CD4-positive, alpha-beta T cell treated with Interleukin-6 for 4 hours (primary cell): ENCODE data around the gene SMIM32.

Experiments
- DNase-seq: peaks from one replicate; pipeline ENCODE4 v3.0.0-alpha.2; 2020; ENCODE audit warnings: mixed read lengths

SMIM32 gene

DNA sequence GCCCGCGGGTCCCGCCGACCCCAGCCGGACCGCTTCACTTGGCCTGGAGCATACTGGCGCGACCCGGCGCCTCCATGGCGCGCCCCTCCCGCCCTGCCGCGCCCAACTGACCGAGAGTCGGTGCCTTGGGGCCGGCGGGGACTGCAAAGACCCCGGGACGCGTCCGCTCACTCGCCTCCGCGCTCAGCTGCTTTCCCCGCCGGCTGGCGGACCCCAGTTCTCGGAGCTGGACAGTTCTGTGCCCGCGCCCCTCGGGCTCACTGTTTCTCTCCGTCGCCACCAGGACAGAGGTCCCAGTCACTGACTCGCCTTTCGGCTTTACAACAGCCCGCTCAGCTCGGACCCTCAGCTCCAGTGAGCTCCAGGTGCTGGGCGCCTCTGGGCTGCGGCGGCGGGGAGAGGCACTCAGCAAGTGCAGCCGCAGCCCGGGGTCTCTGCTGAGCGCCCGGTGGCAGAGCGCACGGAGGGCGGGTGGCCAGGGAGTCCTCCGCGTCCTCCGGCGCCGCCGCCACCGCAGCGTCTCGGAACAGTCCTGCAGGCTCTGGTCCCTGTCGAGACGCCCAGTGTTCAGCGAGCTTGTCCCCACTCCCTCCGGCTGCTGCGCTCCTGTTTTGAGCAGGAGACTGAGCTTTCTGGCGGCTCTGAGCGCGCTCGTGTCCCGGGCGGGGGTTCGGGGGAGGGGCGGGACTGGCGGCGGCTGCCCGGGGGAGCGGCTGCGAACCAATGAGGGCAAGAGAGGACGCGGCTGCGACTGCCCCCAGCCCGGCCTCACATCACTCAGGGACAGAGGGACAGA, at the start of gene SMIM32:
Gene SMIM32 (minus strand): TSS at position 637 of the 796 bp plus-strand sequence. CDS start 638 bp downstream, outside the sequence.
- no peak for DNase-seq

DNA sequence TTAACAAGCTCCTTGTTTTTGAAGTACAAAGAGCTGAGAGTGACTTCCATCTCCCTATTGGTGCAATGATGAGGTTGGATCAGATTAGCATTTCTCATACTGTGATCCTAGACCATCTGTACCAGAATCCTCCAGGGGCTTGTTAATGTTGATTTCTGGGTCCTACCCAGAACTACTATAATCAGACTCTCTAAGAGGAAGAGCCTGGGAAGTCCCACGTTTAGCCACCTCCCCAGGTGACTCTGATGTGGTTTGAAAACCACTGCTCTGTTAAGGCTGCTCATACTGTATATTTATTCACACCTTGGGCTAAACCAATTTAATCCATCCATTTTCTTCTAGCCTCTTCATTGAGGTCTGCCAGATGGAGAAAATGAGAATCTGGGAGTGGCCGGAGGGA, 49.6 kb upstream of the SMIM32 start:
- no peak for DNase-seq

DNA sequence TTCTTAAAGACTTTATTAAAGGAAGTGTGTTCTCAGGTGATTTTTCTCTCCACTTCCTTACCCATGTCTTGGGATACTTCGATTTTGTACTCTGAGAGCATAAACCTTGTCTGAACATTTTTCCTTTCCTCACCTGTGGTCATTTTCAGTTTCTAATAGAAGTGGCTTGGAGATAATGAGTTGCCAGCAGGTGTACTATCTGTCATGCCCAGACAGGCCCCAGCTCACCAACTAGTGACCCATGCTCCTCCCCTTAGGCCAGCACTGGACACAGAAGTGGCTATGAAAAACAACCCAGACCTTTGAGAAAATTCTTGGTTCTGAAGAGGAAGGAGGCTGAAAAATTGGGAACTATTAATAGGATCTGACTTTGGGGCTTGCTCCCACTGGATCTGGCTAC, 49.2 kb upstream of the SMIM32 start:
- DNase-seq, result no peak

DNA sequence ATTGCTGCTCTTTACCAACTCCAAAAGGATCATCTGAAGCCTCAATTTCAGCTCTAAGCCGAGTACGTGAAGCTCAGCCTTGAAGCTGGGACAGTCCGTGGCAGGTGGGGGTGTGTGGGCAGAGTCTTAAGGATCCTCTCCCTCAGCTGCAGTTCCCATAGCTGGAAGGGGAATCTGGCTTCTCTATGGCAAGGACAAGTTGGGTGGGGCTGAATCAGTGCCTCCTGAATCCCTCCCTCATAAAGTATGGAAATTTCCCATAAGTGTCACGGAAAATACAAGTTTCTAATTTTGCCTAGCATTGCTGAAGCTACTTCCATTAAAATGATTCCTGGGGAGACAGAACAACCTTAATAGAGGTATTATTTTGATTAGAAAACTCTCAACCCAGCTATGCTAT, 47.9 kb upstream of the SMIM32 start:
- DNase-seq, result no peak

DNA sequence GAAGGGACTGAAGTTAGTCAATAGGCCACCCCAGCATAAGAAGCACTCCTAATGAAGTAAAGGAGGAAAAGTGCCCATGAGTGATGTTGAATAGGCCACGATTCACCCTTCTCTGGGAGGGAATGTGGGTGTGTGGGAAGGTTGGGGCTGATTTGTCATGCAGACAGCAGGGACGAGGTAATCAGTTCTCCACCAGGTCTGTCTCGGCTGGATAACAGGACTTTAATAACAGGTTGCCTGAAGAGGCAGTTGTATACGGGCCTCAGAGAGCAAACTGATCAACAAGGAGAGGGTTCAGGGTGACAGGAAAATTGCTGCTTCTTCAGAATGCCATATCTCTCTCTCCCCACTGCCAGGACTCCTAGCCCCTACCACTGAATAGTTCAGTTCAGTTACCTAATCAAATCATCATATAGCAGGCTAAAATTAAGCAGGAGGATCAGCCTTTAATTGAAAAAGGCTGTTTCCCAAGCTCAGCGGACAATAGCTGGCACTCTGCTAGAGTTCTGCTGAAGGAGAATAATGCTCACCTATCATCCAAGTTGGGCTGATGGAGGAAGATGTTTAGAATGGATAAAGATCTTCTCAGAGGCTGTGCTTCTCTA, 43.6 kb upstream of the SMIM32 start:
- DNase-seq, result no peak

DNA sequence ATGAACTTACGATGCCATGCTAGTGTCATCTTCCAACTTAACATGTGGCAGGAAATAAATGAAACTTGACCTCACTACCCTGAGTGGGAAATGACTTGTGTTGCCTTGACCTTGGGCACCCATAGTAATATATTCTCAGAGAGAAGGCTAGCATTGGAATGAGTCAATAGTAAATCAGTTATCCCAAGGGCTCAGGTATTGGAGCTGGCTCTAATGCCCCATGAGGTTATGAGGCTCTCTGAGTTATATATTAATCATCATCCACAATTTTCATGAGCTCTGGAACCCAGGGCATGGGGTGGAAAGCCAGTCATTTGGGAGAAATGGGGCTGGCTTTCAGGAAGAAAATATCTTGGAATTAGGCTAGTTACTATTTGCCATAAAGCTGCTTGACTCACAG, 42.4 kb upstream of the SMIM32 start:
- no peak for DNase-seq

DNA sequence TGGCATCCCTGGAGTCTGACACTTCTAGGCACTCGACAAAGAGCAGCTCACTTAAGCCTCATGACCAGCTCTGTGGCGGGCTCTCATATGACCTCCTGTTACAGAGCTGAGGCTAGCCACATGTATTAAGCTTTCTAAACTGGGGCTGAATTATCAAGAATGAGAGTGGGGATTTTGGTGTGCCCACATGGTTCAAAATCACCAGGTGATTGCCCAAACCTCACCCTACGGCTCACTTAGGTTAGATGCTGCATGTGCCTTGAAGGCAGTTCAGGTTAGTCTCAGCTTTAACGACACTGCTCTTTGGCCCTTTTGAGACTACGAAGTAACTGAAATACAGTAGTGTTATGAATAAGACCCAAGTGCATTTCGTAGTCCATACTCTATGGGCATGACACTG, 39.4 kb upstream of the SMIM32 start:
- DNase-seq, result no peak

DNA sequence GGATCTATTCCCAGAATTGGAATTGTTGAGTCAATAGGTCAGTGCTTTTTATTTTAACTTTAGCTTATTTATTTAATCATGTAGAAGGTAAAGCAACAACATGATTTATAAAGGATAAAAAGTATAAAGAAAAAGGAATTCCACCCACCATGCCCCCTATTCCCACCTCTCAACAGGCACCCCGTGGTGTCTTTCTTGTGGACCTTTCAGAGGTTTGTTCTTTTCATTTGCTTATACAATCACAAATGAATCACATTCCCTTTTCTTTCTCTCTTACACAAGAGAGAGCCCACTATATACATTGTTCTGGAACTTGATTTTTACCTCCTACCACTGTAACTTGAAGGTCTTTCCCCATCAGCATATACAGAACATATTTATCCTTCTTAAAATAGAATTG, 37.2 kb upstream of the SMIM32 start:
- DNase-seq, result no peak

DNA sequence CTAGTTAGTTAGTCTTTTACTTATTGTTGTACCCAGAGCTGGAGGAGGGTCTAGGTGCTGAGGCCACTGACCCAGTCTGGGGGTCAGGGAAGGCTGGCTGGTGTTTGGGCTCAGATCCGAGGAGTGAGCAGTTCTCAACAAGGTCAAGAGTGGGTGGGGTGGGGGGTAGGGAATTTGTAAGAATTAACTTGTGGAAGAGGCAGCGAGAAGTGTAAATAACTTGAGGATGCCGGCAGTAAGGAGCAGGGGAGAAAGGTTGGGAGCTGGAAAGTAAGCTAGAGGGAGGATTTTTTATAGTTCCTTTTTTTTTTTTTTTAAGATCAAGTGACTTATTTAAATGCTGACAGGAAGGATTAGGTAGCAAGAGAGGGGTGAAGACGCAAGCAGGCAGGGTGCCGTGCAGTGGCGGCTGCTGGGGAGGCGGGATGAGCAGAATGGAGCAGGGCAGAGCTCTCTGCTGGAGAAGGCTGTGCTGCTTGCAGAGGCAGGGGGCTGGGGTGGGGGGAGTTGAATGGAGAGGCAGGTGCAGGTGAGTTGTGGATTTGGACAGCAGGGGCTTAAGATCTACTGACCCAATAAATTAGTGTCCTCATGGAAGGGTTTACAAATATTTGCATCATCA, 35.3 kb upstream of the SMIM32 start:
- DNase-seq, result no peak

DNA sequence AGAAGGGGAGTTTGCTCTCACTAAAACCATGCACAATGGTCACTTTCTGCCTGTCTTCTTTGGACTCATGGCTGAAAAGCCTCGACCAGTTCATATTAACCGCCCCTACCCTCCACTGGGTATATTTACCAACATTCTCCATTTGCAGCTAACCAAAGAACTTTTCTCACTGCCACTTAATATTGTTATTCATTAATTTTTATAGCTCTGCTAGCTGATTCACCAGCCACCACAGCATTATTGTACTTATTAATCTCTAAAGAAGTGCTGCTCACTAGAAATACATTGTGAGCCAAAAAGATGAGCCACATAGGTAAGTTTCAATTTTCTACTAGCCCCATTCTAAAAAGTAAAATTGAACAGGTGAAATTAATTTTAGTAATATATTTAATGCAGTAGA, 33.4 kb upstream of the SMIM32 start:
- DNase-seq, result no peak

DNA sequence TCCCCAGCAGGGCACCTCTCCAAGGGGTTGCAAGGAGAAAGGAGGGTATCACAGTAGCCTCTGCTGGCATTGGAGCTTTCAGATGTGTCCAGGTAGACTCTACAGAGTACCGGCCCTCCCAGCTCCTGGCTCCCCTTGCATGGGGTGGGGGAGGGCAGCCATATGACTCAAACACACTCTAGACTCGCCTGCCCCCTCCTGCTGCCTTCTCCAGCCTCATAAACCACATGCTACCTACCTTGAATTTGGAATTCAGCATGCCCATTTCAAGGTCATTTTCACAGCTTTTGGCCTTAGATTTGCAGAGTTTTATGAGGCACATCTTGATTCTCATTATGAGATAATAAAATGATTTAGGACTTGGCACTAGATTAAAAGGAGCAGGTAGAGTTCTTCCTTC, 32.8 kb upstream of the SMIM32 start:
- DNase-seq, result no peak

DNA sequence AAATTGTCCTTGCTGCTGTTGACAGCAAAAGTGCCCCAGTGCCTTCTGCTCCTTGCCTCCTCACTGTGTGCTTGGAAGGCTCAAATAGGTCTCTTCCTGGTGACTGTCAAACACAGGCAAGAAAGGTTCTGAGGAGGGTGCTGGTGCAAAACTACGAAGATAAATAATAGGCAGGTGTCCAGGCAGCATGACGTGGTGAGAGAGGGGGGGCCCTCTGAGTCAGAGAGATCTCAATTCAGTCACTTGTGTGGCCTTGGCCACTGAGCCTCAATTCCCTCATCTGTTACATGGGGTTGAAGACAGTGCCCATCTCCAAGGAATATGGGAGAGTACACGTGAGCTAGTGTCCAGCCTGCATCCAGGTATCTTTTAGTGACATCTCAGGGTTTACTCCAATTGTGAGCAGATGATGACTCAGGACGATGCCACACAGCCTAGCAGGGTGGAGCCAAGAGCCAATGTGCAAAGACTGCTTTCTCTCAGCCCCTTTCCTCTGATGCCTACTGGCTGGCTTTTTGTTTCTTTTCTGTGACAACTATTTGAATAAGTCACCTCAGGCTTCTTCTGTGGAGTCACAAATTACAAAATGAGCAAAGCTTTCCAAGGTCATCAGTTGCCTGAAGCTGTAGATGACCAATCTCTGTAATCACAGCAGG, 29.7 kb upstream of the SMIM32 start:
- no peak for DNase-seq

DNA sequence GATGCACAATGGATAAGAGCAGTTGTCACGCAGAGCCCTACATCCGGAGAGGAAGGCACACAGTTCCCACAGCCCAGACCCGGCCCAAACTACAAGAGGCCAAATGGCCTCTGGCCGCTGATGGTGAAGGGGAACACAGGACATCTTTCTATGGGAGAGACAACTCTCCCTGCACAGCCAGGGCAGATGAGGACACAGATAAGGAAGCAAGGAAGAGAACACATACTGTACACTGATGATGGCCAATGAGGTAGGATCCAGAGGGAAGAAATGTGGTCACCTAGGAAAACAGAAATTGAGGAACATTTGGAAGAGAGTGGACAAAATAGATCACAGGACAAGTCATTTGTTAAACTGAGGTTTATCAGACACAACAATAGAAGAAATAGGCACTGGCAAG, 28.4 kb upstream of the SMIM32 start:
- DNase-seq, result no peak

DNA sequence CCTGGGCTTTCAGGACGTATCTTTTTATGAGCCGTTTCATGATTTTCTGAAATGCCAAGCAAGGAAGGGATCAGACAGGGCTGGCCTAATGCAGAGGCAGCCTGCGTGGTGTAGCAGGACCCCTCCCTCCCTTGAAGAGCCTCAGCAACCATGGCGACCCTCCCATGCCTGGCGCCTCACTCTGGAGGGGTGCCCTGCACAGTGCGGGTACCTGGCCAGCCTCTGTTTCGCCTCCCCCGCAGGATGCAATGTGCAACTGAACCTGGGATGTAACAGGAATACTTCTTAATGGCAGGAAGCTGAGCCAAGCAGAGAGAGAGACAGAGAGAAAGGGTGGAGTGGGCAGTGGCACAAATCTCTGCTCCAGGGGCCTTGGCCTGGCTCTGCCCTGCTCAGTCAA, 23.3 kb upstream of the SMIM32 start:
- no peak for DNase-seq

DNA sequence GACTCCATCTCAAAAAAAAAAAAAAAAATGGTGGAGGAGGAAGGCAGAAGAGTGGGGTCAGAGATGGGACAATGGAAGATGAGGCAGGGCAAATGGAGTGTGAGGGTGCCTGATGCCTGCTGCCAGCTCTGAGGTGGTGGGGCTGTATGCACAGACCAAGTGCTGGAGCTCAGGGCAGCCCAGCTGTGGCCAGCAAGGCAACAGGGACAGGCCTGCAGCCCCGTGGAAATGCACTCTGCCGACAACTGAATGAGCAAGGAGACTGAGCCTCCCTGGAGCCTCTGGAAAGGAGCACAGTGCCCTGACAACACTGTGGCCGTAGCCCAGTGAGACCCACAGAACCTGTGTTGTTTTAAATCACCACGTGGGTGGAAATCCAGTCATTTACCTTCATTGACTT, 22.9 kb upstream of the SMIM32 start:
- no peak for DNase-seq

DNA sequence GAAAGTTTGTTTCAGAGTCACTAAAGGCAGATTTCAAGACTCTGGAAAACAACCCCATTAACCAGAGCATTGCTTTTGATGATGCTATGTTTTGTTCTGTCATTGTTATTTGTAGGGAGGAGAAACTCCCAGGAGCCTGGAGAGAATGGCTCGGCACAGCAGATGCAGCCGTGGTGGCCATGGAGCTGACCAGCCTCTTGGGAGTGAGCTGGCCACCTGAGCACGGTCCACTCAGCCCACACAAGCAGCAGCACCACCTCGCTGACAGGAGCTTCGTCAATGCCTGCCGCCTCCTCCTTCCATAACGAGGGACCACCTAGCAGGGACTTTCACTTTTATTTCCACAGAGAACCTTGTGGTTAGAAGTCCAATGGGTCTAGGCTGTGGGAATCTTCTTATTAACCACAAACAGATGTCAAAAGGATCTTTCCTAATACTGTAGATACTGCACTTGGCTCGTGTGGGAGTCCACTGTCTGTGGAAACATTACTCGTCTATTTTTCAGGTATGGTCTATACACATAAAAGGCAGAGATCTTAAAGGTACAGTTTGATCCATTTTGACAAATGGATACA, 21.0 kb upstream of the SMIM32 start:
- DNase-seq, result no peak

DNA sequence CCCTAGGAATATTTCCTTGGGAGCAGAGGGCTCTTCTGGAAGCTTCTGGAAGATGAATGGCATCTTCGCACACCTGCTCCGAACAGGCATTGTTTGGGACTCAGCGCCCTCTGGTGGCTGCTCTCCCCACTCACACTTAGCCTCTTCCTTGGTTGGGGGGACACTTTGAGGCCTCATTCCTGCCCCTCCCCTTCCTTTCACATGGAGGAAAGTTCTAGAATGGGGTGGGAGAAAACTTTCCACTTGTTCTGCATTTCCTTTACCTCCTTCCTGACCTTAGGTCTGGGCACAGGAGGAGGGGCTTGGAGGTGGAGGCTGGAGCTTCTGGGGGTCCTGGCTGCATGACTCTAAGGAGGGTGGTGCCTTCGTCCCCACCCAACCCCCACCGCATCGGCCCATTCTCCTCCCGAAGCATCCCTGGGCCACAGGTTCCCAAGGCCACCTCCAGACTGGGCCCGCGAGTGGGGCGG, 19.3 kb upstream of the SMIM32 start:
- DNase-seq, result peak; percentile 50

DNA sequence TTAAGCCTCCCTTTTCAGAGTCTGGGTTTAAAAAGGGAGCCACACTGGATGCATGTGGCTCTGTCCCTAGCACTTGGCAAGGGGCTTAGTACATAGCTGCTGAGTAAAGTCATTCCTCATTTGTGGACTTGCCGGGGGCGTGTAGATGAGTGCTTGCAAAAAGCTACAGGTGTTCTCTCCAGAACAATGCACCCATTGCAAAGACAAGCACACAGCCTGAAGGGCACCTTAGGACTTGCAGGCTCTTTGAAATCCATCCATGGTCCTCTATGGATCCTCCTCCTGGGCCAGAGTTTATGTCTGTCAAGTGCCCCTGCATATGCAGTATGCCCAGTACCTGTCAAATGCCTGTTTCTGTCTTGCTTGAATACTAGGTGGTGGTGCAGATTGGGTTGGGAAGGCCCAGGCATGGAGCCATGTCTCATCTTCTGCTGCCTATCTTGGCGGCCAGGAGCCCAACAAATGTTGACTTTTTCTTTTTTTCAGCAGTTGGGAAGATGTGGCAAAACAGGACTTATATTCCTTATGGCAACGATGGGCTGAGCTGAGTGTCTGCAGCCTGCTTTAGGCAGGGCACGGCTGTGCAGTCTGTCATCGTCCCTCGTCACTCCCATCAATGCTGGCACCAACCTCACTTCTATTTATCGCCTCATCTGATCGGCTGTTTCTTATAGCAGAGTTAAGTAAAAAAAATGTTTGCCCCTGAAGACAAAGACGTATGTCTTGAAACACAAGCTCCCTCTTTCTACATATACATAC, 18.5 kb upstream of the SMIM32 start:
- no peak for DNase-seq

DNA sequence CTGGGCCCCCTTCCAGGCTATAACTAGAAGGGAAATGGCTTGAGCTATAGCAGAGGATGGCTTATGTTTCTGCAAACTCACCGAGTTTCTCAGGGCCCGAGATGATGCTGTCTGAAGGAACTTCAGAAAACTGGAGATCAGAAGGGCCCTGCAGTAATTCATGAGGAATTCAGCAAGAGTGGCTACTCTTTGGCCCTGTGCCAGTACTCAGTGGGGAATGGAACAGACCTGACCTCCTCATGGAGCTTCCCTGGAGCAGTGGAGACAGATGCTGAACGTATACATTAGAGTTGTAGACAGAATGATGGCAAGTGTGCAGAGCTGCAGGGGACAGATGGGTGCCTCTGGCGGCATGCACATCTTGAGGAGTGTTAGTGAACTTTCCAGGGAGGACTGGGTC, 17.3 kb upstream of the SMIM32 start:
- DNase-seq, result no peak

DNA sequence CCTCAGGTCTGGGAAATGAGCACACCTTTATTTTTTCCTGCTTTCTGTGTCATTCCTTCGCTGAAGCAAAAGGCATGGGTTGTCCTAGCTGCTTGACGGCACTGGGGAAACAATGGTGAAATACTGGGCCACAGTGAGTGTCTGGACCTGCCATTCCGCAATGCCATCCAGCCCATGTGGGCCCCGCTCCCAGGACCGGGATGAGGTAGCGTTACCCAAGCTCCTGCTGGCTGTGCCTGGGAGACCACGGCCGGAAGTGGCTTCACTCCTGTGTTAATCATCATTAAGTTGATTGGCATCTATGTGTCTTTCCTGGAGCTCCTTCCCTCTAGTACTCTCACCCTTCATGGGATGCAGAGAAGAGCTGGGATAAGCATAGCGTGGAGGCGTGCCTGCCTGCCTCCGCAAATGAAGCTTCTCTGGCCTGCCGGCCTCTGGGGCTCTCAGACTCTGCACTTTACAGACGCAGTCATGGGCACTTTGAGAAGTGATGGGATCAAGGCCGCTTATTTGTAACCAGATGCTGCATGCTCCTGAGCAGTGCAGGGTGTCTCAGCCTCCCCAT, 16.5 kb upstream of the SMIM32 start:
- no peak for DNase-seq

DNA sequence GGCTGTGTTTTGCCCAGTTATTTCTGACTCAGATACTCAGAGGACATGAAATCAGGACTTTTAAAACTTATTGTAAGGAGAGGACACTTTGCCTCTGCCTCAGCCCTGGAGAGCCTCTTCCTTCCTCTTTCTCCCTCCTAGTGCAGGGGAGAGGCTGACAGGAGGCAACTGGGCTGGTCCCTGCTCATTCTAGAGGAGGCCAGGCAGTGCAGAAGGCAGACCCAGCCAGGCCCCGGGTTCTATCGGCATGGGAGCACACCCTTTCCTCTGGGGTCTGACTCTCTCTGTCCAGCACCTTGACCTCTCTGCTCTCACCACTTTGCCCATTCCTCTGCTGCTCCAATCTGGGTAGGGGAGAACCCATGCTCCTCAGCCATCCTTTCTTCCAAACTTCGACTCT, 16.0 kb upstream of the SMIM32 start:
- no peak for DNase-seq

DNA sequence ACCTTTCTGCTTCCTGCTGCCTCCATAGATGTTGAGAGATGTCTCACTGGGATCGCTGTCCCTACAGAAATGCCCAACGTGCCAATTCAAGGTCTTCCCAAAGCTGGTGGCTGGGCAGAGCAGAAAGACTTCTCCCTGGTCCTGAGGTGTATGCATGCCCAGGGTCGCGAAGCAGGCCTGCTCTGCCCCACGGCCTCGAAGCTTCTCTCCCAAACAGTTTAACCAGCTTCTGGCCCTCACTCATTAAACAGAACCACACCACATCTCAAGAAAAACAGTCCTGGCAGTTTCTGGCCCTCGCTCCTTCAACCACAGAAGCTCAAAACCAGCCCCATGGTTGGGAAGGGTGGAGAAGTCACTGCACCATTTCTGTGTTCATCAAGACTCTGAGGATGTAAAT, 14.7 kb upstream of the SMIM32 start:
- DNase-seq, result no peak
